RWPE2 (cell line): ENCODE measurements around the gene ST13.

Experiments
- ATAC-seq: fragments of 200-7000 bp; cut with Tn5 transposase; 3 replicates; pipeline ENCODE4 v1.9.1; 2021; ENCODE audit warnings: low read depth
- DNase-seq: peaks from one replicate; pipeline ENCODE4 v3.0.0-alpha.2; 2020; ENCODE audit warnings: low spot score
- H3K27ac ChIP-seq: fragments of 450-650 bp; 2 replicates; pipeline ENCODE4 v1.5.1; 2017; ENCODE audit warnings: mild to moderate bottlenecking; ENCODE audit not compliant: poor library complexity, severe bottlenecking
- H3K27me3 ChIP-seq: fragments of 250-450 bp; sonication (Bioruptor Pico); 2 replicates; pipeline ENCODE4 v1.5.1; 2021; ENCODE audit warnings: mild to moderate bottlenecking, moderate library complexity; ENCODE audit not compliant: insufficient read depth, poor library complexity, severe bottlenecking
- H3K36me3 ChIP-seq: fragments of 250-450 bp; sonication (Bioruptor Pico); 2 replicates; pipeline ENCODE4 v1.5.1; 2020; ENCODE audit warnings: low read depth, mild to moderate bottlenecking, moderate library complexity
- H3K4me1 ChIP-seq: fragments of 250-450 bp; sonication (Bioruptor Pico); 2 replicates; pipeline ENCODE4 v1.5.1; 2021; ENCODE audit warnings: mild to moderate bottlenecking, moderate library complexity; ENCODE audit not compliant: insufficient read depth, poor library complexity, severe bottlenecking
- H3K4me3 ChIP-seq: fragments of 250-450 bp; sonication (Bioruptor Pico); 2 replicates; pipeline ENCODE4 v1.5.1; 2021; ENCODE audit warnings: mild to moderate bottlenecking, moderate library complexity; ENCODE audit not compliant: severe bottlenecking
- H3K9me3 ChIP-seq: fragments of 250-450 bp; sonication (Bioruptor Pico); 2 replicates; pipeline ENCODE4 v1.5.1; 2021; ENCODE audit warnings: mild to moderate bottlenecking, moderate library complexity; ENCODE audit not compliant: severe bottlenecking
- TF ChIP-seq, protein P1 (sequence below): fragments of 450-650 bp; IDR thresholded peaks from one replicate; pipeline ENCODE4 v1.5.1; 2017; ENCODE audit warnings: mild to moderate bottlenecking, moderate library complexity; ENCODE audit not compliant: poor library complexity, severe bottlenecking

ST13 gene

GRCh38 chr22:40856513-40857308 lies at the start of gene ST13, which contains the start of gene XPNPEP3:
ST13 (minus strand) TSS chr22:40856639; CDS start chr22:40856540, 99 bp downstream.
XPNPEP3 (plus strand) TSS chr22:40857148; CDS start chr22:40857182, 34 bp downstream.
- Histone ChIP-seq H3K4me3 (peak within 1 kb of the TSS; percentile 63), H3K4me1 (peaks cover 18% of the 10 kb centered on the region), H3K27me3 (no peaks in the 10 kb centered on the region), H3K27ac (peak within 1 kb of the TSS; percentile 78), H3K36me3 (peaks cover 26% of the 10 kb centered on the region), H3K9me3 (no peaks in the 10 kb centered on the region)
- DNase-seq = peak; percentile 96
- peak; percentile 95 for ATAC-seq
- TF ChIP-seq, protein P1, sequence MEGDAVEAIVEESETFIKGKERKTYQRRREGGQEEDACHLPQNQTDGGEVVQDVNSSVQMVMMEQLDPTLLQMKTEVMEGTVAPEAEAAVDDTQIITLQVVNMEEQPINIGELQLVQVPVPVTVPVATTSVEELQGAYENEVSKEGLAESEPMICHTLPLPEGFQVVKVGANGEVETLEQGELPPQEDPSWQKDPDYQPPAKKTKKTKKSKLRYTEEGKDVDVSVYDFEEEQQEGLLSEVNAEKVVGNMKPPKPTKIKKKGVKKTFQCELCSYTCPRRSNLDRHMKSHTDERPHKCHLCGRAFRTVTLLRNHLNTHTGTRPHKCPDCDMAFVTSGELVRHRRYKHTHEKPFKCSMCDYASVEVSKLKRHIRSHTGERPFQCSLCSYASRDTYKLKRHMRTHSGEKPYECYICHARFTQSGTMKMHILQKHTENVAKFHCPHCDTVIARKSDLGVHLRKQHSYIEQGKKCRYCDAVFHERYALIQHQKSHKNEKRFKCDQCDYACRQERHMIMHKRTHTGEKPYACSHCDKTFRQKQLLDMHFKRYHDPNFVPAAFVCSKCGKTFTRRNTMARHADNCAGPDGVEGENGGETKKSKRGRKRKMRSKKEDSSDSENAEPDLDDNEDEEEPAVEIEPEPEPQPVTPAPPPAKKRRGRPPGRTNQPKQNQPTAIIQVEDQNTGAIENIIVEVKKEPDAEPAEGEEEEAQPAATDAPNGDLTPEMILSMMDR = no peak

DNA sequence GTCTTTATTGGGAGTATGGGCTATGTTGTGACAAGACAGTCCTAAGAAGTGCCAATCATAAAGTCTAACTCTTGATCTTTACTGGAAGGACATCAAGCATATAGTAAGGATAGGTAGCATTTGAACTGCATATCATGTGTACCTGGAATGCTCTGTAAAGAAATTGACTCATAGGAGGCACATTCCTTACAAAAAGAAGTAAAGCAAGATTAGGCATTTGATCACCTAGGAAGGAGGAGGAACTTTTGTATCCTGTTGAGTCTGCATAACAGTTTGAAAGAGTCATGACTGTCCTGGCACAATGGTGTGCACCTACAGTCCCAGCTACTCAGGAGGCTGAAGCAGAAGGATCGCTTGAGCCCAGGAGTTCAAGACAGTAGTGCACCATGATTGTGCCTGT lies 47.7 kb upstream of the ST13 start:
- Histone ChIP-seq H3K27me3 (no peaks in the 10 kb centered on the region), H3K27ac (no peak overlapping the region), H3K4me3 (no peak overlapping the region), H3K9me3 (no peaks in the 10 kb centered on the region), H3K4me1 (no peaks in the 10 kb centered on the region), H3K36me3 (peaks cover 24% of the 10 kb centered on the region)
- ATAC-seq (peak; percentile 52), DNase-seq (no peak)
- TF ChIP-seq, protein P1 = no peak

DNA sequence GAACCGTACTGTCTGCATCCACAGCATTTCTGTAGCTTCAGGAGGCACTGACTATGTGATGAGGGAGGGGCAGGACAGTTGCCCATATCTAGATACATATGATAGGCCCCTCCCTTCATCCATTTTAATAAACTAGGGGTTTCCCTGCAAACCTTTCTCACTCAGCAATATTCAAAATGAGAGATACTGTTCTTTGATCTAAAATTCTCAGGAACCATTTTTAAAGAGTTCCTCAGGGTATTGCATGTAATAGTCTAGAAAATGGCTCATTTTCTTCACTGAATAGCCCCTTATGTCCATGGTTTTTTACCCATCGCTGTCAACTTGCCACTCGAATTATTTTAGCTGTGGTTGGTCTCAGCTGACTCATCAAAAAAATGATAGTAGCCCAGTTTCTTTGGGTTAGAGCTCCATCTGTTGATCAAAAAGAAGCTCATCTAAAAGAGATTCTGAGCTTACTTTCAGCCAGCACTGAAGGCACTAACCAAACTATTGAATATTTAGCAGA lies 42.5 kb upstream of the ST13 start:
- Histone ChIP-seq H3K9me3 (no peaks in the 10 kb centered on the region), H3K36me3 (peaks cover 10% of the 10 kb centered on the region), H3K27me3 (no peaks in the 10 kb centered on the region), H3K4me1 (no peaks in the 10 kb centered on the region), H3K27ac (no peak overlapping the region), H3K4me3 (no peak overlapping the region)
- DNase-seq (no peak), ATAC-seq (peak; percentile 41; the same call in 1 of the 3 replicates)
- TF ChIP-seq, protein P1 = peak; percentile 77

GRCh38 chr22:40894417-40894816 lies 38.0 kb upstream of the ST13 start:
- TF ChIP-seq, protein P1 = no peak
- no peak for DNase-seq
- H3K4me1 ChIP-seq = peaks cover 1% of the 10 kb centered on the region
- H3K36me3 ChIP-seq = peaks cover 23% of the 10 kb centered on the region
- no peaks in the 10 kb centered on the region for H3K9me3 ChIP-seq
- no peaks in the 10 kb centered on the region for H3K27me3 ChIP-seq
- no peak for ATAC-seq
- no peak overlapping the region for H3K4me3 ChIP-seq
- no peak overlapping the region for H3K27ac ChIP-seq

- TF ChIP-seq, protein P1 = no peak
Observed at GRCh38 chr22:40890881-40891280, 34.4 kb upstream of the ST13 start.

More at GRCh38 chr22:40890881-40891280, 34.4 kb upstream of the ST13 start:
- Histone ChIP-seq H3K9me3 (no peaks in the 10 kb centered on the region), H3K36me3 (peaks cover 44% of the 10 kb centered on the region), H3K4me3 (no peak overlapping the region), H3K4me1 (peaks cover 9% of the 10 kb centered on the region), H3K27me3 (no peaks in the 10 kb centered on the region), H3K27ac (no peak overlapping the region)
- ATAC-seq = no peak
- DNase-seq = no peak
